Colon (tissue), 2 donors: Measurements from ENCODE around the gene PACC1.
"Not testable (repeated sequence)": the region's sequence is repeated elsewhere in the genome, so short reads cannot be mapped to it uniquely, and the experiment has no call there.

Source experiments
- FAIRE-seq: peaks from 2 replicates; lab custom pipeline; 2012; peaks lifted over from hg19 to GRCh38; lab: Jason Lieb, UNC
- donor health status: control.
- donor health status: control.

Gene PACC1

DNA sequence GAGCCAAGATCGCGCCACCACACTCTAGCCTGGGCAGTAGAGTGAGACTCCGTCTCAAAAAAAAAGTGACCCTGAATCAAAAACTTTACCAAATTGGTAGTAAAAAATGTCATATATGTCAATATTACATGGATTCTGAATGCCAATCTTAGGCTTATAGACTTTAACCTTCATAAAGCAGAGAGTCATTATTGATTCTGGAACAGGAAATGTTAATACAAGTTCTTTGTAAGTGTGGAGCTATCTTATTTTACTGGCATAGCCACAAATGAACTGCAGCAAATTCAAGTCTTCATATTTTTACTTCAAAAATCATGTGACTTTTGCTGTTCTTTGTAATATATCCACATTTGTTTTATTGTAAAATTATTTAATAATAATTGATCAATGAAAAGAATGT lies 88.1 kb downstream of the PACC1 start:
- no peak for FAIRE-seq

GRCh38 chr1:212323066-212323465 lies 91.6 kb downstream of the PACC1 start:
- no peak for FAIRE-seq

GRCh38 chr1:212321031-212321430 lies 93.7 kb downstream of the PACC1 start:
- FAIRE-seq = not testable (repeated sequence)

DNA sequence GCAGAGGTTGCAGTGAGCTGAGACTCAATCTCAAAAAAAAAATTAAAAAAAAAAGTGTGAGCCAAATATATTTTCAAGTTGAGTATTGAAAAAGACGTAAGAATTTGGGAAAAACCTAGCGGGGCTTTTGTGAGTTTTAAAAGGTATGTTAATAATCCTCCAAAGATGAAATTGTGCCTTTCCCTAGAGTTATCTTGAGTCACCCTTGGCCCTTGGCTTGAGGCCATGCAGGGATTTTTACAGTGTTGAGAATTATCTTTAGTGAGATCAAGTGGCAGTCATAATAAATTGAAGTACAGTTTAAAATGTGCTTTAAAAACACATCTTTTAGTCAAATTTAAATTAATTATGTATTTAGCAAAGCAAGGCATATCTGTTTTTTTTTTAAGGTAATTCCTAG lies 96.8 kb downstream of the PACC1 start:
- no peak for FAIRE-seq

DNA sequence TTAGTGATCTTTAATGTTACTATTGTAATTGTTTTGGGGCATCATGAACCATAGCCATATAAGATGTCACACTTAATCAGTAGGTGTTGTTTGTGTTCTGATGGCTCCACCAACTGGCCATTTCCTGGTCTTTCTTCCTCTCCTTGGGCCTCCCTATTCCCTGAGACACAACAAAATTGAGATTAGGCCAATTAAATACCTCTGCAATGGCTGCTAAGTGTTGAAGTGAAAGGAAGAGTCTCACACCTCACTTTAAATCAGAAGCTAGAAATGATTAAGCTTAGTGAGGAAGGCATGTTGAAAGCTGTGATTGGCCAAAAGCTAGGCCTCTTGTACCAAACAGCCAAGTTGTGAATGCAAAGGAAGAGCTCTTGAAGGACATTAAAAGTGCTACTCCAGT lies 98.8 kb downstream of the PACC1 start:
- FAIRE-seq = no peak

GRCh38 chr1:212315184-212315583 lies 99.5 kb downstream of the PACC1 start:
- FAIRE-seq = no peak
